Right renal pelvis (tissue), 4 donors: ENCODE results near the gene SUOX. TPM values are rescaled to one million over a fixed set of nuclear protein-coding genes. Genes with fewer than 3 reads are reported as not detected.
"Not testable (repeated sequence)": the region's sequence is repeated elsewhere in the genome, so short reads cannot be mapped to it uniquely, and the experiment has no call there.

Source experiments
- DNase-seq, 4 donors: peaks; one replicate each; pipeline ENCODE4 v3.0.0-alpha.2; 2013; ENCODE audit warnings: low read depth in 4 of 4, low spot score in 3 of 4, missing footprints in 1 of 4
- polyA plus RNA-seq, 4 donors: library from polyadenylated mRNA; unstranded; fragments of 120-200 nt; gene quantifications; one replicate each; pipeline ENCODE4 v1.2.1, GENCODE V29; 2013; ENCODE audit not compliant: insufficient read length in 4 of 4

SUOX gene
- 10 to 100 TPM; 44.3 to 52.8 (median 46.7) TPM for polyA plus RNA-seq

DNA sequence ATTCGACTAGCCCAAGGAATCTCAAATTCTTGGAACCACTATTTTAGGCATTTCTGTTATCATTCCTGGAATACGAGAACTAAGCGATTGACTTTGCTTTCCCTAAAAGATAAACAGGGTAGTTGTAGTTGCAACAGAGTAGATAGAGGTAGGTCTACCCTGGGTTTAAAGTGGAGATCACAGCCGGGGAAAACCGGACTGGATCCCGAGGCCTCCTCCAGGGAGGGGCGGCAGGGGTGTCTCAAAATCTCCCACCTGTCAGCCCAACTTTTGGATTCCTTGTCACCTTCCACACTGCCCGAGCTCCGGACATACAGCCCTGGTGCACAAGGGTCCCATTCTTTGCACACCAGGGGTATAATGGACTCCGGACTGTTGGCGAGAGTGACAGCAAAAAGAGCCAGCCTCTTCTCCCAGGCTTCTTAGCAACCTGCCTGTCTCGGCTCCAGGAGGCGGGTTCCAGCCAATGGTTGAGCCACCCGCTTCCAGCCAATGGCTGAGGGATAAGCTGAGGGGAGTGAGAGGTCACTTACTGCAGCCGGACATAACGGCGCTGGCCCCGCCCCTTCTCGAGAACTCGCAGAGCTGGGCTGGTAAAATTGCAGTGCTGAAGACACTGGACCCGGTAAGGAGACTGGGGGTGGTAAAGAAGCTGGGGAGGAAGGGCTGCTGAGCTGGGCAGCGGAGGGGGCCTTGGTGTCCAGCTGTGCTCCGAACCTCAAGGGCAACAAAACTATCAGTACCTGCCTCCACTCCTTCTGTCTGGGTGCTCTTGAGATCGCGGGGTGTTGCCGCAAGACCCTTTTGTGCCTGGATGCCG, at the start of gene SUOX:
Gene SUOX, plus strand, starts transcription at position 562 of the 820 bp plus-strand sequence. CDS start 4,946 bp downstream, outside the sequence.
- DNase-seq, result peak; percentile 87 to 95 (median 93)

DNA sequence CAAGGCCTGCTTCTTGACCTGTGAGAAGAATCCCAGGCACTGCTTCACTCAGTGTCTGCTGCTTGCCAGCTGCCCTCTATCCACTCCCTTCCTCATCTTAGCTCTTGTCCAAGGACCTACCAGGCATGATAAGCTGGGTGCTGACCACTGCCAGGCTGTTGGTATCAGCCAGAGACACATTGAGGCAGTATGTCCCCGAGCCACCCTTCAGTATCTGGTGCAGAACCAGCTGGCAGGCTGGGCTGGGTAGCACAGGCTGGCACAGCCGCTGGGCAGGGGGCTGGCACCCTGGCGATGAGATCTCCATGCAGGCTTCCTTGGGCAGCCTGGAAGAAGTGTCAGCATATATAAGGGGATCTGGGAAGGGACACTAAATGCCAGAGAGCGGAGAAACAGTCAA, 41.7 kb upstream of the SUOX start:
- DNase-seq, result no peak

DNA sequence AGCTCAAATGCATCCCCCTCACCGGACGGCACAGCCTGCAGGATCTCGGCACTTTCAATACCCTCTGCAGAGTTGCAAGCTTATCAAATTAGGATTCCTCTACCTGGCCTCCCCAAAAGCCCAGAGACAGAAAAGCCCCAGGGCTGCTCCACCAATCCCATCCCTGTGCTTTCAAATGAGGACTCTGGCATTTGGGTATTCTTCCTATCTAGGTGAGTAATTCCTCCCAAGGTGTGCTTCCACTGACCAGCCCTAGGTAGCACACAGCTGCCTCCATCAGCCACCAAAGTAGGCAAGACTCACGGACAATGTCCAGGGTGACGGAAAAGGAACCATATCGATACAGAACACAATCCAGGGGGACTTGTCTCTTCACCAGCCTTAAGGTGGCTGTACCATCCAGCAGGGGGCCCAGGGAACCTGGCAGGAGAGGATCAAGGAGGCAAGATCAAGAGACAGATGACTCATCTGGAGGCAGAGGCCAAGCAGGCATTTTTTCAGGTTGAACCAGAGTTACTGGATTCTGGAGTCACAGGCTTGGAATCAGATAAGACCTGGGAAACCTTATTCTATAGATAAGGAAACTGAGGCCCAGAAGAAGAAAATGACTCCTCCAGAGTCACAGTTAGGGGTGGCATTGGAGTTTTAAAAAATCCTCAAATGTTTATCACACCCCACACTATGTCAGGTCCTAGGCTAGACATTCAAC, 41.1 kb upstream of the SUOX start:
- DNase-seq, result no peak

DNA sequence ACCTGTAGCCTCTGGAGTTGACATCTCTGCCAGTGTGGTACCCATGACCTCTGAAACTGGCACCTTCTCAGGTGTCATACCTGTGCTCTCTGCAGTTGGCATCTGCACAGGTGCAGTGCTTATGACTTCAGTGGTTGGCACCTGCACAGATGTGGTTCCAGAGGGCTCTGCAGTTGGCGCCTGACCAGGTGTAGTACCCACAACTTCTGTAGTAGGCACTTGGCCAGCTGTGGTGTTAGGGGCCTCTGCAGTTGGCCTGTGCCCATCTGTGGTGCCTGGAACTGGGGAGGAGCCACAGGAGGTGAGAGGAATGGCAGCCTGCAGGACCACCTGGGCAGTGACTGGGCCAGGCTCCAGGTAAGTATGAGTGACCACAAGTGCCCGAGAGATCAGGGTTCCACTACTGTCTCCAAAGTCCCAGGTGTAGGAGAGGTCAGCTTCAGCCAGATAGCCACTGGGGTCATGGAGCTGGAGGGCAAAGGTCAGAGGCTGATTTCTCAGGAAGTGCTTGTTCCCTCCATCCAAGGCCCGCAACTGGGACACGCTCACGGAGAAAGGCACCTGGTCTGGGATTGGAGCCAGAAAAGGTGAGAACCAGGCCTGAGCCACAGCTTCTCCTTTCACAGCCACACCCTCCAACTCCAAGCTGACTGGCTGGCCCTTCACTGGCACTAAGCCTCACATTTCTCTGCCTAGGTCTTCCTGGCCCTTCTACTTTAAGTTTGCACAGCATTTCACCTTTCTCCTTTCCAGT, 39.8 kb upstream of the SUOX start:
- no peak for DNase-seq

DNA sequence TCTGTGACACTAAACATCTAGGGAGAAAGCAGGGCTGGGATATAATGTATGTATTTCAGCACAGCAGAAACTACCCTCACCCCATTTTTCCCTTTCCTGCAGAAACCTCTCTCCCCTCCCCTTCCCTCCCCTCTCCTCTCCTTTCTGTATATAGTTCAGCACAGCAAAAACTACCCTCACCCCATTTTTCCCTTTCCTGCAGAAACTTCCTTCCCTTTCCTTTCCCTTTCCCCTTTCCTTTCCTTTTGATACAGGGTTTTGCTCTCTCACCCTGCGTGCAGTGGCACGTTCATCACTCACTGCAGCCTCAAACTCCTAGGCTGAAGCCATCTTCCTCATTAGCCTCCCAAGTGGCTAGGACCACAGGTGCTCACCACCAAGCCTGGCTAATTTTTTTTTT, 33.3 kb upstream of the SUOX start:
- no peak for DNase-seq

DNA sequence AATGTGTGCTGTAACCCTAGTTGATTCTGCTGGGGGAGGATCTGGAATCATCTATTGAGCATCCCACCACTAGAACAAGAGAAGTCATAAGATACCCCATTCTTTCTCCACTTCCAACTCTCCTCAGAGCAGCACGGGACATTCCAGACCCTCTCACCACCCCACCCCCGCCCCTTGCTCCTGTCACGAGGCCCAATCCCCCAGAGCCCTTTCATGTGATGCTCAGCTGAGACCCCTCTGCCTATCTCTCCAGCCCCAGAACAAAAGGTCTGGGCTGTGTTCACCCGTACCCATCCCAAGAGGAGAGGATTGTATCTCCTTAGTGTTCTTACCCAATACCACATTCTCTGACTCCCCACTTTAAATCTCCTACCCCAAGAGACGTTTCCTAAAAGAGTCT, 31.8 kb upstream of the SUOX start:
- no peak for DNase-seq

DNA sequence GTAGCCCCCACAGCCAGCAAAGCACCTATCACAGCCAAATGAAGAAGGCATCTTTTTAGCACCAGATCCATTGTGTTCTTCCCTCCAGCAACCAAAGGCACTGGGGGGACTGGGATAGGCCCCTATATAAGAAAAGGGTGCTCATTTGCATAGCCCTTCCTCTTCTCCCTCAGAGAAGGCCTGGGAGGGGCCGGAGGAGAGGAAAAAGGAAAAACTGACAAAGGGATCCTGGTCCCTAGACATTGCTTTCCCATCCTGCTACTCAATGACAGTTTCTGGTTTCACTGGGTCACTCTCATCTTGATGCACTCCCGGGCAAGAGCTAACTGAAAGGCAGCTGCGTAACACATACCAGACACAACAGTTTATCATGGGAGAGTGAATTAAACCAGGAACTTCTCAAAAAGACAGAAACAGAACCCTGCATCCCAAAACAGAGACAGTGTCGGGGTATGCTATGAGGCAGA, 31.1 kb upstream of the SUOX start, which contains the start of gene PMEL:
Gene PMEL, minus strand, starts transcription at position 102 of the 467 bp plus-strand sequence. Its CDS starts 31 bp downstream, at position 71.
- DNase-seq, result no peak

DNA sequence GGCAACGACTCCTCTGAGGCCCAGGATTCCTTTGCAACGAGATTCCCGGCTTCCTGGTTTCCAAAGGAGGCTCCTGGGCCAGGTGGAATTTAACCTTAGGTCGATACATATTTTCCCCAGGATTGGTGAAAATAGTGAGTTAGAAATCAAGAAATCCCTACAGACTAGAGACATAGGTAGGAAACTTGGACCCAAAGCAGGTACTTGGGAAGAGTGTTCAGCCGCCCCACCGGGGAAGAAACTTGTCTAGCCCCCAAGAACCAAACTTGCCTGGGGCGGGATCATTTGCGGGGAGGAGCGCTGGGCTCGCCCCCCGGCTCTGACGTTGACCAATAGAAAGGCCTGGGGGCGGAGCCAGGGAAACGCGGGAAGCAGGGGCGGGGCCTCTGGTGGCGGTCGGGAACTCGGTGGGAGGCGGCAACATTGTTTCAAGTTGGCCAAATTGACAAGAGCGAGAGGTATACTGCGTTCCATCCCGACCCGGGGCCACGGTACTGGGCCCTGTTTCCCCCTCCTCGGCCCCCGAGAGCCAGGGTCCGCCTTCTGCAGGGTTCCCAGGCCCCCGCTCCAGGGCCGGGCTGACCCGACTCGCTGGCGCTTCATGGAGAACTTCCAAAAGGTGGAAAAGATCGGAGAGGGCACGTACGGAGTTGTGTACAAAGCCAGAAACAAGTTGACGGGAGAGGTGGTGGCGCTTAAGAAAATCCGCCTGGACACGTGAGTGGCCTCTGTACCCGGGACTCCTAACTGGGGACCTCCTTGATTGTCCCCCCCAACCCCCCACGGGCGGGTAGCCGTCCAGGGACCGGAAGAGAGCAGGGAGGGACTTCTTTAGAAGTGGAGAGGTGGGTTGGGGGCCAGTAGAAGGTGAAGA, 30.4 kb upstream of the SUOX start, which contains the start of gene CDK2:
Gene CDK2, plus strand, starts transcription at position 423 of the 874 bp plus-strand sequence. Its CDS starts 179 bp downstream, at position 602.
- peak; percentile 80 to 85 (median 83) for DNase-seq

DNA sequence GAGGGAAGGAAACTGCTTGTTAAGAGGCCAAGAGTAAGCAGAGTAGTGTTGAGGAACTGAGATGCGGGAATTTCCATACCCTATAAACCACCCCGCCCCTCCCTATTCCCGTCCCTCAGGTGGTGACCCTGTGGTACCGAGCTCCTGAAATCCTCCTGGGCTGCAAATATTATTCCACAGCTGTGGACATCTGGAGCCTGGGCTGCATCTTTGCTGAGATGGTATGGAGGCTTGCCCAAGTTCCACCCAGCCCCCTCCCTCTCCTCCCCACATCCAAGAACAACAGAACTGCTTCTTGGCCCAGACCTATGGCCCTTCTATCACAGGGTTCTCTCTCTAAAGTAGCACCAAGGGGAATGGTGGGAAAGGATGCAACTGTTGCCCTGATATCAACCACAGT, 27.7 kb upstream of the SUOX start:
- no peak for DNase-seq

DNA sequence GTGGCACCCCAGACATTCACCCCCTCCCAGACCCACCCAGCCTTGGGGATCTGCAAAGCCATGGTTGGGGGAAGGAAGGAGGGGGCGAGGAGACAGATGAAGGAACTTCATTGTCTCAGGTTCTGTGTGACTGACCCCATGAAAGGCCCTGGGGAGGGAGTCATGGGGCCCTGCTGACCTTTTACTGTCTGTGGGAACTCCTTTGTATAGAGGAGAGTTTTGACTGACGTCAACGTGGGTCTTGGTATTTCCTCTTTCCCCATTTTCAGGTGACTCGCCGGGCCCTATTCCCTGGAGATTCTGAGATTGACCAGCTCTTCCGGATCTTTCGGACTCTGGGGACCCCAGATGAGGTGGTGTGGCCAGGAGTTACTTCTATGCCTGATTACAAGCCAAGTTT, 26.3 kb upstream of the SUOX start:
- no peak for DNase-seq

DNA sequence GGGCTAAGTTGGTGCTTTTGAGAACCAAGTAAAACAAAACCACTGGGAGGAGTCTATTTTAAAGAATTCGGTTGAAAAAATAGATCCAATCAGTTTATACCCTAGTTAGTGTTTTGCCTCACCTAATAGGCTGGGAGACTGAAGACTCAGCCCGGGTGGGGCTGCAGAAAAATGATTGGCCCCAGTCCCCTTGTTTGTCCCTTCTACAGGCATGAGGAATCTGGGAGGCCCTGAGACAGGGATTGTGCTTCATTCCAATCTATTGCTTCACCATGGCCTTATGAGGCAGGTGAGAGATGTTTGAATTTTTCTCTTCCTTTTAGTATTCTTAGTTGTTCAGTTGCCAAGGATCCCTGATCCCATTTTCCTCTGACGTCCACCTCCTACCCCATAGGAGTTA, 25.0 kb upstream of the SUOX start:
- no peak for DNase-seq

DNA sequence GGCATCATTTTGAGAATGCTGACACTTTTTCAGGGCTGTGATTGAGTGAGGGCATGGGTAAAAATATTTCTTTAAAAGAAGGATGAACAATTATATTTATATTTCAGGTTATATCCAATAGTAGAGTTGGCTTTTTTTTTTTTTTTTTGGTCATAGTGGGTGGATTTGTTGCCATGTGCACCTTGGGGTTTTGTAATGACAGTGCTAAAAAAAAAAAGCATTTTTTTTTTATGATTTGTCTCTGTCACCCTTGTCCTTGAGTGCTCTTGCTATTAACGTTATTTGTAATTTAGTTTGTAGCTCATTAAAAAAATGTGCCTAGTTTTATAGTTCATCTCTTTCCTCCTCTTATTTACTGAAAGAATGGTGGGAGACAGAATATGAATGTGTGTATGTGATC, 24.6 kb upstream of the SUOX start:
- no peak for DNase-seq

DNA sequence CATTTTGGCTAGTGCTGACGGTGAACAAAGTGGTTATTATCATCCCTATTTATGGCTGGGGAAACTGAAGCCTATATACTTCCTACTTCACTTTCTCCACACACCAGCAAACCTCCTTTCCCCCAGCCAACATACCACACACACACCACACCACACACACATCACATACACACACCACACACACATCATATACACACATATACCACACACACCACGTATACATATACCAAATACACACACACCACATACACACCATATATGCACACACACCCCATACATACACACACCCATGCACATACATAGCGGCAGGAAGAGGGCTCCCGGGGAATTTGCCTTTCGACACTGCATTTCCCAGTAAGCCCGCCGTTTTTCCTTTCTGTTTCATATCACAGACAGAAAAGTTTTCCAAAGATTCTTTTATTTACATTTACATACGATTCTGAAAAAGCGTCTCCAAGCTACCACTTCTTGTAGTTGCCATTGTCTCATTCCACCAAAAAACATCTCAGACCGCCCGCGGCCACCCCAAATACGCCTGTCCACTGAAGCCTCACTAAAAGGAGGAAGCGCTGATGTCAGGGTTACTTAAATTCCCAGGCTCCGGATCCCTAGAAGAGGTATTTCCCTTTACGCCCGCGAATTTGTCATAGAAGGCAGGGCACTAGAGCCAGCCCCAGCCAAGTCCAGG, 24.0 kb upstream of the SUOX start:
- DNase-seq, result no peak

DNA sequence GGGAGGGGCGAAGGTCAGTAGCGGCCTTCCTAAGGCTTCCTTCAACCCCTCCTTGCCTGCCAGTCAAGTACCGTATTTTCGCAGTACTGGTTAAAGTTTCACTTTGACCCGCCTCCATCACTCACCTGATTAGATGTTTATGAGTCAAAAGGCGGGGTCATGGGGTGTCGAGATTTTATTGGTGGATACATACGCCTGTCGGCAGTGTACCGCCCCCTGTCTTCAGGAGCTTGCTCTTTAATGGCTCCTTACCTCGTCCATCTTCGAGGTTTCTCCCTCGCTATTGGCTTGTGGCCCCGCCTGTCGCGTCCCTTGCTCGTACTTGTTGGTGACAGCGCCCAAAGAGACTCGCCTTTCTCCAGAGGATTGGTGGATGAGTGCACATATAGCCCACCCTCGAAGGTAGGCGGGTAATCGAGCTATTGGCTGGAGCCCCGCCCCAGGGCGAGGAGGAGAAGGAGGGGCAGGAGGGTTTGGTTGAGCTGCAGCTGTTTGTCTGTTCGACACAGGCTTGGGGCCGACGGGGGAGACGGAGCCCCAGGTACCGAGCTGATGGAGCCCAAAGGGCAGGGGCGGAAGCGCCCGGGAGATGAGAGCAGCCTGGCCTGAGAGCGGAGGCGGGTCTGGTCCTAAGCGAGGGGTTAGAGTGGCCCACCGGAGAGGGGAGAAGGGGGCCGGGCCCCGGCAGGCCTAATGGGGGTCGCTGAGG, 23.3 kb upstream of the SUOX start, which contains the start of gene RAB5B:
Gene RAB5B, plus strand, starts transcription at position 480 of the 709 bp plus-strand sequence. CDS start 12,883 bp downstream, outside the sequence.
- peak; percentile 98 to 100 (median 99) for DNase-seq

DNA sequence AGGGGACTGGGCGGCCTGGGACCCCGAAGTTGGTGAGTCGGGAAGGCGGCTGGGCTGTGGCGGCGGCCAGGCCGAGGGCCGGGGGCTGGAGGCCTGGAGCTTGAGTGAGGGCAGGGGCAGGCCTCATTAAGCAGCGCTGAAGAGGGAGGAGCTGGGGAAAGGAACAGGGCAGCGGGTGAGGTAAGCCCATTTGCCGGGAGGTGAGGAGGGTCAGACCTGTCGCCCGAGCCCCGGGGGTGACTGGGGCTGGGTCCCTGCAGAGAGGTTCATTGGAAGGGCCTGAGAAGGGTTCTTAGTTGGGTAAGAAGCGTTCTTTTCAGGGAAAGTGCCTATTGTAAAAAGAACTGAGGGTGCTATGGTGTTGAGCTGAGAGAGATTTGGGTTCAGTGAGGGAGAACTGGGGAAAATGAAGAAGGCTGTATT, 22.8 kb upstream of the SUOX start:
- DNase-seq, result peak in 1 of 4 donors; percentile 41

DNA sequence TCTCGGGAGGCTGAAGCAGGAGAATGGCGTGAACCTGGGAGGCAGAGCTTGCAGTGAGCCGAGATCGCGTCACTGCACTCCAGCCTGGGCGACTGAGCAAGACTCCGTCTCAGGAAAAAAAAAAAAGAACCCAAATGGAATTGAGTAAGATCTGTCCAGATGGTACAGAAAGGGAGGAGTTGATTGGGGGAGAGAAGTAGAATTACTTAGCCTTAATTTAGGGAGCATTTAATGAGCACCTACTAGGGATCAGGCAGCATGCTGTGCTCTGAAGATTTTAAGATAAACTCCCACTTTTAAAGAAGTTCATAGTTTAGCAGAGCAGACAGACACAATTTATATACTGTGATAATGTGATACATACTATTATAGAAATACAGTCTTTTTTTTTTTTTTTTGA, 18.7 kb upstream of the SUOX start:
- DNase-seq, result no peak

DNA sequence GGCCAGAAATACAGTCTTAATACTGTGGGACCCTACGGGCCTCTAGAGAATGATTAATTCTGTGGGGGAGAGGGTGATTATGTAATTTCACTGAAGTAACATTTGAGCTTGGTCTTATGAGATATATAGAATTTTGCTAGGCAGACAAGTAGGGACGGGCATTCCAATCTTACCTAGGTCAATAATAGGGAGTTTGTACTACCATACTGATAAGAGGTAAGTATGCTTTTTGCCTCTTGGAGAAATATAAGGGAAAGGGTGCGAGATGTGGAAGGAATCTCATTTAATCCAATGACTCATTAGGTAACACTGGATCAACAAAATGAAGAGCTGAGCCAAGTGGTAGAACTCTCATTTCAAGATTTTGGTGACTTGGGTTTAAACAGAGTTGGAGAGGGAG, 18.0 kb upstream of the SUOX start:
- no peak for DNase-seq

DNA sequence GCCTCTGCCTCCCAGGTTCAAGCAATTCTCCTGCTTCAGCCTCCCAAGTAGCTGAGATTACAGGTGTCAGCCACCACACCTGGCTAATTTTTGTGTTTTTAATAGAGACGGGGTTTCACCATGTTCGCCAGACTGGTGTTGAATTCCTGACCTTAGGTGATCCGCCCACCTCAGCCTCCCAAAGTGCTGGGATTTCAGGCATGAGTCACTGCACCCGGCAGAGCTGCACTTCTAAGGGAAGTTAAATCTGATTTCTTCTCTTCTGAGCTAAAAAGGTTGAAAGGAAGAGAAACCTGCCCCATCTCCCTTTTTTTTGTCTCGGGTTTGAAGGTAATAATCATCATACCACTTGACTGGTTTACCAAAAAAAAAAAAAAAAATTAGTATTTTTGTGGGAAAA, 15.2 kb upstream of the SUOX start:
- DNase-seq, result not testable (repeated sequence)
